GM19438 (cell line): Measurements from ENCODE around the gene ZNF428.
"Not testable (repeated sequence)": the region's sequence is repeated elsewhere in the genome, so short reads cannot be mapped to it uniquely, and the experiment has no call there.

Experiments used
- ATAC-seq: cut with Tn5 transposase; IDR thresholded peaks from one replicate; pipeline ENCODE4 v1.9.1; 2021; ENCODE audit warnings: low read depth; ENCODE audit not compliant: unreplicated experiment

ZNF428 gene

GRCh38 chr19:43640424-43640757 lies 21.0 kb upstream of the ZNF428 start:
- ATAC-seq, result no peak

GRCh38 chr19:43639519-43640423 lies 20.3 kb upstream of the ZNF428 start, which contains the start of gene CADM4:
Gene CADM4 (minus strand): TSS chr19:43639850. CDS start chr19:43639790, 60 bp downstream.
- no peak for ATAC-seq

GRCh38 chr19:43638995-43639518 lies 19.6 kb upstream of the ZNF428 start:
- ATAC-seq, result no peak

GRCh38 chr19:43638214-43638994 lies 19.0 kb upstream of the ZNF428 start:
- no peak for ATAC-seq

GRCh38 chr19:43636121-43636683 lies 16.8 kb upstream of the ZNF428 start:
- ATAC-seq, result no peak

GRCh38 chr19:43635561-43635940 lies 16.1 kb upstream of the ZNF428 start:
- ATAC-seq, result not testable (repeated sequence)

GRCh38 chr19:43634872-43635560 lies 15.6 kb upstream of the ZNF428 start:
- ATAC-seq, result no peak

GRCh38 chr19:43634506-43634871 lies 15.1 kb upstream of the ZNF428 start:
- ATAC-seq, result no peak

- no peak for ATAC-seq
These were observed 14.6 kb upstream of the ZNF428 start for GRCh38 chr19:43634068-43634467.

- no peak for ATAC-seq
These were observed 14.1 kb upstream of the ZNF428 start for GRCh38 chr19:43633520-43633919.

GRCh38 chr19:43631491-43631890 lies 12.1 kb upstream of the ZNF428 start:
- ATAC-seq, result no peak

GRCh38 chr19:43628646-43629326 lies 9.4 kb upstream of the ZNF428 start:
- ATAC-seq, result no peak

GRCh38 chr19:43626838-43627237 lies 7.4 kb upstream of the ZNF428 start:
- ATAC-seq, result no peak

- no peak for ATAC-seq
These were observed 6.6 kb upstream of the ZNF428 start for GRCh38 chr19:43625918-43626579.

GRCh38 chr19:43624933-43625332 lies 5.5 kb upstream of the ZNF428 start:
- ATAC-seq, result no peak

GRCh38 chr19:43623889-43624670 lies 4.7 kb upstream of the ZNF428 start:
- no peak for ATAC-seq

GRCh38 chr19:43622956-43623355 lies 3.5 kb upstream of the ZNF428 start:
- no peak for ATAC-seq

GRCh38 chr19:43622070-43622469 lies 2.6 kb upstream of the ZNF428 start:
- no peak for ATAC-seq
